Suprapubic skin (tissue), 4 donors: Measurements from ENCODE around the gene ASTN2. TPM values are rescaled to one million over a fixed set of nuclear protein-coding genes. Genes with fewer than 3 reads are reported as not detected.

Source experiments
- DNase-seq, 2 donors: peaks; one replicate each; pipeline ENCODE4 v3.0.0-alpha.2; 2019; ENCODE audit warnings: low spot score in 2 of 2
- H3K27ac ChIP-seq: fragments of 200-600 bp; sonication (generic); one replicate; pipeline ENCODE4 v1.5.1; 2019
- H3K27me3 ChIP-seq: fragments of 200-600 bp; sonication (generic); one replicate; pipeline ENCODE4 v1.5.1; 2019
- H3K36me3 ChIP-seq: fragments of 200-600 bp; sonication (generic); one replicate; pipeline ENCODE4 v1.5.1; 2019
- H3K4me1 ChIP-seq: fragments of 200-600 bp; sonication (generic); one replicate; pipeline ENCODE4 v1.5.1; 2019
- H3K4me3 ChIP-seq: fragments of 200-600 bp; sonication (generic); one replicate; pipeline ENCODE4 v1.5.1; 2019; ENCODE audit warnings: mild to moderate bottlenecking
- H3K9me3 ChIP-seq: fragments of 200-600 bp; sonication (generic); one replicate; pipeline ENCODE4 v1.5.1; 2019
- CTCF ChIP-seq, 2 donors: fragments of 200-600 bp in 1 of 2; fragments of 450-650 bp in 1 of 2; sonication (generic) in 1 of 2; IDR thresholded peaks; one replicate each; pipeline ENCODE4 v1.5.1; 2016 to 2019; ENCODE audit warnings: antibody characterized with exemption in 2 of 2, mild to moderate bottlenecking in 1 of 2, moderate library complexity in 1 of 2
- EP300 ChIP-seq: sonication (generic); formaldehyde crosslinking; IDR thresholded peaks from one replicate; pipeline ENCODE4 v1.6.1; 2017; ENCODE audit warnings: antibody characterized with exemption
- POLR2A ChIP-seq, 2 donors: fragments of 450-650 bp; IDR thresholded peaks; one replicate each; pipeline ENCODE4 v1.6.1; 2017; ENCODE audit warnings: antibody characterized with exemption in 2 of 2, mild to moderate bottlenecking in 2 of 2, moderate library complexity in 2 of 2
- POLR2AphosphoS5 ChIP-seq, 3 donors: sonication (generic); formaldehyde crosslinking; IDR thresholded peaks; one replicate each; pipeline ENCODE4 v1.6.1; 2017; ENCODE audit warnings: antibody characterized with exemption in 3 of 3
- WGBS: methylation state at CpG from one replicate; pipeline ENCODE4 v1.1.5; 2018; 5-methylcytosine and 5-hydroxymethylcytosine counted together
- total RNA-seq, 4 donors: library from RNA; depleted of rRNA; stranded (reverse); fragments of >200 nt; gene quantifications; one replicate each; pipeline ENCODE4 v1.1.0, GENCODE V29; 2016

ASTN2 gene
- total RNA-seq, result 1 to 10 TPM; 2.0 to 6.9 (median 3.8) TPM

- TF ChIP-seq POLR2A (IDR thresholded peaks at IDR 0.05) (no peak), EP300 (no peak), POLR2AphosphoS5 (IDR thresholded peaks at IDR 0.05) (no peak), CTCF (IDR thresholded peaks at IDR 0.05) (no peak)
- no peaks in the 10 kb centered on the region for H3K36me3 ChIP-seq
- H3K27me3 ChIP-seq, result peaks cover 72% of the 10 kb centered on the region
- peak within 1 kb of the TSS; percentile 58 for H3K4me3 ChIP-seq
- no peak within 1 kb of the TSS for H3K27ac ChIP-seq
- WGBS, result 0% methylated on average over 19 of the region's 48 CpGs
- H3K4me1 ChIP-seq, result peaks cover 26% of the 10 kb centered on the region
- H3K9me3 ChIP-seq, result no peaks in the 10 kb centered on the region
- no peak for DNase-seq
Observed at GRCh38 chr9:117414906-117415331, at the start of gene ASTN2. Gene ASTN2, minus strand, starts transcription at chr9:117415057. Its CDS starts 119 bp downstream, at chr9:117414938.

- Histone ChIP-seq H3K4me3 (no peak overlapping the region), H3K36me3 (no peaks in the 10 kb centered on the region), H3K4me1 (no peaks in the 10 kb centered on the region), H3K27me3 (peaks cover 13% of the 10 kb centered on the region), H3K9me3 (no peaks in the 10 kb centered on the region), H3K27ac (no peak overlapping the region)
- DNase-seq, result no peak
- TF ChIP-seq CTCF (IDR thresholded peaks at IDR 0.05) (no peak), POLR2AphosphoS5 (IDR thresholded peaks at IDR 0.05) (no peak), POLR2A (IDR thresholded peaks at IDR 0.05) (no peak), EP300 (no peak)
- 39% methylated on average over 4 of the region's 4 CpGs for WGBS
Observed at GRCh38 chr9:117462861-117463260, 48.0 kb upstream of the ASTN2 start.

GRCh38 chr9:117461386-117461785 lies 46.5 kb upstream of the ASTN2 start:
- no peak overlapping the region for H3K4me3 ChIP-seq
- no peaks in the 10 kb centered on the region for H3K4me1 ChIP-seq
- peaks cover 7% of the 10 kb centered on the region for H3K27me3 ChIP-seq
- H3K36me3 ChIP-seq, result no peaks in the 10 kb centered on the region
- TF ChIP-seq EP300 (no peak), POLR2AphosphoS5 (IDR thresholded peaks at IDR 0.05) (no peak), CTCF (IDR thresholded peaks at IDR 0.05) (no peak), POLR2A (IDR thresholded peaks at IDR 0.05) (no peak)
- WGBS, result 85% methylated on average over 3 of the region's 3 CpGs
- H3K27ac ChIP-seq, result no peak overlapping the region
- DNase-seq, result no peak
- no peaks in the 10 kb centered on the region for H3K9me3 ChIP-seq

- Histone ChIP-seq H3K27me3 (peaks cover 7% of the 10 kb centered on the region), H3K4me1 (no peaks in the 10 kb centered on the region), H3K36me3 (no peaks in the 10 kb centered on the region), H3K9me3 (no peaks in the 10 kb centered on the region), H3K4me3 (no peak overlapping the region), H3K27ac (no peak overlapping the region)
- TF ChIP-seq POLR2AphosphoS5 (IDR thresholded peaks at IDR 0.05) (no peak), POLR2A (IDR thresholded peaks at IDR 0.05) (no peak)
- 75% methylated on average over 3 of the region's 3 CpGs for WGBS
- DNase-seq, result no peak
Observed at GRCh38 chr9:117460743-117461142, 45.9 kb upstream of the ASTN2 start.

- Histone ChIP-seq H3K4me1 (no peaks in the 10 kb centered on the region), H3K36me3 (no peaks in the 10 kb centered on the region), H3K27me3 (peaks cover 7% of the 10 kb centered on the region), H3K27ac (no peak overlapping the region), H3K4me3 (no peak overlapping the region), H3K9me3 (no peaks in the 10 kb centered on the region)
- DNase-seq, result no peak
- TF ChIP-seq POLR2A (IDR thresholded peaks at IDR 0.05) (no peak), EP300 (no peak), CTCF (IDR thresholded peaks at IDR 0.05) (no peak), POLR2AphosphoS5 (IDR thresholded peaks at IDR 0.05) (no peak)
Observed at GRCh38 chr9:117459913-117460312, 45.1 kb upstream of the ASTN2 start.

GRCh38 chr9:117458066-117458465 lies 43.2 kb upstream of the ASTN2 start:
- 79% methylated on average over 3 of the region's 3 CpGs for WGBS
- TF ChIP-seq POLR2A (IDR thresholded peaks at IDR 0.05), result no peak
- no peak for TF ChIP-seq CTCF (IDR thresholded peaks at IDR 0.05)
- Histone ChIP-seq H3K27me3 (peaks cover 4% of the 10 kb centered on the region), H3K27ac (no peak overlapping the region), H3K36me3 (no peaks in the 10 kb centered on the region), H3K4me3 (no peak overlapping the region), H3K4me1 (no peaks in the 10 kb centered on the region), H3K9me3 (no peaks in the 10 kb centered on the region)
- no peak for DNase-seq
